Dermis blood vessel endothelial cell (primary cell): Measurements from ENCODE around the gene ST6GALNAC3. TPM values are rescaled to one million over a fixed set of nuclear protein-coding genes. Genes with fewer than 3 reads are reported as not detected.

Source experiments
- DNase-seq: peaks from one replicate; pipeline ENCODE4 v3.0.0; 2010
- total RNA-seq: library from RNA; depleted of rRNA; stranded (reverse); fragments of >200 nt; gene quantifications from 2 replicates; pipeline ENCODE4 v1.2.3, GENCODE V29; 2014

The ST6GALNAC3 gene
- total RNA-seq, 1 donor from 2014 or later = 44.9 TPM

- no peak for DNase-seq
These were observed 436.4 kb downstream of the ST6GALNAC3 start for GRCh38 chr1:76510672-76511557.

- peak; percentile 4 for DNase-seq
These were observed 437.1 kb downstream of the ST6GALNAC3 start for GRCh38 chr1:76511558-76512179.

- no peak for DNase-seq
These were observed 456.4 kb downstream of the ST6GALNAC3 start for GRCh38 chr1:76530953-76531352.

GRCh38 chr1:76541618-76542017 lies 467.1 kb downstream of the ST6GALNAC3 start:
- no peak for DNase-seq

GRCh38 chr1:76542359-76542758 lies 467.8 kb downstream of the ST6GALNAC3 start:
- no peak for DNase-seq

GRCh38 chr1:76543495-76543894 lies 468.9 kb downstream of the ST6GALNAC3 start:
- DNase-seq = no peak

- no peak for DNase-seq
These were observed 471.9 kb downstream of the ST6GALNAC3 start for GRCh38 chr1:76546354-76546933.

GRCh38 chr1:76547916-76548315 lies 473.4 kb downstream of the ST6GALNAC3 start:
- DNase-seq = no peak

- no peak for DNase-seq
These were observed 474.1 kb downstream of the ST6GALNAC3 start for GRCh38 chr1:76548513-76549100.

GRCh38 chr1:76554283-76554682 lies 479.7 kb downstream of the ST6GALNAC3 start:
- no peak for DNase-seq

- DNase-seq = no peak
These were observed 487.7 kb downstream of the ST6GALNAC3 start for GRCh38 chr1:76562292-76562691.

GRCh38 chr1:76568573-76569238 lies 494.2 kb downstream of the ST6GALNAC3 start:
- DNase-seq = no peak

GRCh38 chr1:76571248-76571647 lies 496.7 kb downstream of the ST6GALNAC3 start:
- DNase-seq = peak; percentile 3

GRCh38 chr1:76572229-76572628 lies 497.7 kb downstream of the ST6GALNAC3 start:
- DNase-seq = no peak

- DNase-seq = no peak
These were observed 502.5 kb downstream of the ST6GALNAC3 start for GRCh38 chr1:76576876-76577524.

- DNase-seq = no peak
These were observed 503.1 kb downstream of the ST6GALNAC3 start for GRCh38 chr1:76577525-76578185.

- DNase-seq = no peak
These were observed 505.7 kb downstream of the ST6GALNAC3 start for GRCh38 chr1:76580206-76580605.

- no peak for DNase-seq
These were observed 507.2 kb downstream of the ST6GALNAC3 start for GRCh38 chr1:76581712-76582111.

GRCh38 chr1:76583235-76583868 lies 508.8 kb downstream of the ST6GALNAC3 start:
- DNase-seq = no peak

GRCh38 chr1:76583875-76584477 lies 509.4 kb downstream of the ST6GALNAC3 start:
- no peak for DNase-seq
